ENCODE measurements around the gene DOK4. TPM values are rescaled to one million over a fixed set of nuclear protein-coding genes. Genes with fewer than 3 reads are reported as not detected.

DOK4 gene
- total RNA-seq, 1 donor from 2014 or later, result 0.73 TPM

GRCh38 chr16:57424583-57424982 lies 61.7 kb downstream of the DOK4 start:
- CTCF ChIA-PET, result no interaction called here
- no peaks in the 10 kb centered on the region for H3K4me1 Mint-ChIP-seq
- peaks cover 27% of the 10 kb centered on the region for H3K36me3 Mint-ChIP-seq (ENCODE audit: low read depth)
- no peaks in the 10 kb centered on the region for H3K27me3 Mint-ChIP-seq
- no peak overlapping the region for H3K4me3 Mint-ChIP-seq
- TF ChIP-seq CTCF (IDR thresholded peaks at IDR 0.05), result no peak
- H3K9me3 Mint-ChIP-seq, result no peaks in the 10 kb centered on the region
- DNase-seq (no peak), ATAC-seq (ENCODE audit: low read depth) (no peak)
- intact Hi-C loops (cut with micrococcal nuclease), result no loop called here
- H3K27ac Mint-ChIP-seq, result no peak overlapping the region
- POLR2A ChIA-PET, result no interaction called here

- DNase-seq, result no peak
- CTCF ChIA-PET, result interaction anchor here (0.8 kb wide), 1 partner anchor 122 kb away, joined by 3 read pairs; no protein-coding TSS in a partner anchor
- no peak for TF ChIP-seq CTCF (IDR thresholded peaks at IDR 0.05)
- ATAC-seq (ENCODE audit: low read depth), result no peak
- Mint-ChIP-seq H3K27me3 (no peaks in the 10 kb centered on the region), H3K4me1 (peaks cover 9% of the 10 kb centered on the region), H3K36me3 (ENCODE audit: low read depth) (peaks cover 14% of the 10 kb centered on the region), H3K4me3 (no peak overlapping the region), H3K9me3 (no peaks in the 10 kb centered on the region), H3K27ac (no peak overlapping the region)
- POLR2A ChIA-PET, result no interaction called here
- intact Hi-C loops (cut with micrococcal nuclease), result no loop called here
Observed at GRCh38 chr16:57423152-57423551, 63.1 kb downstream of the DOK4 start.

- ATAC-seq (ENCODE audit: low read depth), result peak; percentile 29
- H3K9me3 Mint-ChIP-seq, result no peaks in the 10 kb centered on the region
- ChIA-PET POLR2A (interaction anchor here (1.0 kb wide), 1 partner anchor 123 kb away, joined by 4 read pairs; no protein-coding TSS in a partner anchor), CTCF (interaction anchor here (0.6 to 1.4 kb wide), 5 partner anchors 99 to 338 kb away, joined by 3 to 7 read pairs (median 3); no protein-coding TSS in a partner anchor)
- H3K4me3 Mint-ChIP-seq, result no peak overlapping the region
- no peak for DNase-seq
- H3K27me3 Mint-ChIP-seq, result no peaks in the 10 kb centered on the region
- intact Hi-C loops (cut with micrococcal nuclease), result no loop called here
- no peak for TF ChIP-seq CTCF (IDR thresholded peaks at IDR 0.05)
- H3K36me3 Mint-ChIP-seq (ENCODE audit: low read depth), result peaks cover 6% of the 10 kb centered on the region
- no peak overlapping the region for H3K27ac Mint-ChIP-seq
- peaks cover 14% of the 10 kb centered on the region for H3K4me1 Mint-ChIP-seq
Observed at GRCh38 chr16:57422026-57422944, 64.0 kb downstream of the DOK4 start.

Other genes with a start within 250 kb of the DOK4 start
- gene ARL2BP, start 241.2 kb downstream of the DOK4 start, total RNA-seq, result 27.1 and 29.4 TPM in 2 replicates
- gene PLLP, start 201.8 kb downstream of the DOK4 start, total RNA-seq, result not detected in 2 replicates
- 276 and 288 TPM in 2 replicates for gene CCL22, start 127.7 kb downstream of the DOK4 start, total RNA-seq
- 0.27 and 0.31 TPM in 2 replicates for gene CX3CL1, start 114.0 kb downstream of the DOK4 start, total RNA-seq
- 6.7 and 7.0 TPM in 2 replicates for gene CCL17, start 81.7 kb downstream of the DOK4 start, total RNA-seq
- 47.1 and 52.3 TPM in 2 replicates for gene CIAPIN1, start 39.1 kb downstream of the DOK4 start, total RNA-seq
- gene COQ9, start 39.0 kb downstream of the DOK4 start, total RNA-seq, result 30.4 and 34.1 TPM in 2 replicates
- 52.2 and 56.6 TPM in 2 replicates for gene POLR2C, start 23.8 kb downstream of the DOK4 start, total RNA-seq
- gene CCDC102A, start 50.1 kb upstream of the DOK4 start, total RNA-seq, result 15.5 TPM in 2 replicates
- 22.2 and 23.0 TPM in 2 replicates for gene ADGRG5, start 56.1 kb upstream of the DOK4 start, total RNA-seq
- gene ADGRG1, start 142.1 kb upstream of the DOK4 start, total RNA-seq, result 0.13 and 0.15 TPM in 2 replicates
- gene ADGRG3, start 181.8 kb upstream of the DOK4 start, total RNA-seq, result not detected in 2 replicates
- not detected in 2 replicates for gene DRC7, start 208.3 kb upstream of the DOK4 start, total RNA-seq
- 16.8 and 19.4 TPM in 2 replicates for gene KATNB1, start 249.3 kb upstream of the DOK4 start, total RNA-seq

Measured in activated B cell treated with CpG ODN at 0.5 μM for 24 hours (primary cell).